Fibroblast of lung (primary cell): Measurements from ENCODE around the gene CHCHD10. TPM values are rescaled to one million over a fixed set of nuclear protein-coding genes. Genes with fewer than 3 reads are reported as not detected.

Experiments used
- DNase-seq, 2 donors: peaks; one replicate each; pipeline versions ENCODE4 v3.0.0 to v3.0.0-alpha.2; 2010; ENCODE audit warnings: low read depth in 2 of 2
- H2AFZ ChIP-seq: 2 replicates; pipeline ENCODE4 v1.5.1; 2012; ENCODE audit warnings: low read length, control low read depth, inconsistent platforms
- H3K27ac ChIP-seq: 2 replicates; pipeline ENCODE4 v1.5.1; 2011; ENCODE audit warnings: low read length, control low read depth; ENCODE audit not compliant: insufficient read depth
- H3K27me3 ChIP-seq: 2 replicates; pipeline ENCODE4 v1.5.1; 2011; ENCODE audit warnings: mild to moderate bottlenecking, low read length; ENCODE audit not compliant: control insufficient read depth, insufficient read depth
- H3K36me3 ChIP-seq: 2 replicates; pipeline ENCODE4 v1.5.1; 2011; ENCODE audit warnings: low read length; ENCODE audit not compliant: control insufficient read depth, insufficient read depth
- H3K4me1 ChIP-seq: 2 replicates; pipeline ENCODE4 v1.5.1; 2011; ENCODE audit warnings: low read length; ENCODE audit not compliant: control insufficient read depth, insufficient read depth; ENCODE audit errors: extremely low read depth
- H3K4me2 ChIP-seq: 2 replicates; pipeline ENCODE4 v1.5.1; 2011; ENCODE audit warnings: low read length, control low read depth; ENCODE audit not compliant: insufficient read depth; ENCODE audit errors: extremely low read depth
- H3K4me3 ChIP-seq, 4 experiments: fragments of 200-600 bp in 1 of 4; sonication (generic) in 1 of 4; replicated peaks in 1 of 4; 2 replicates each; pipeline ENCODE4 v1.5.1; 2011 to 2016; ENCODE audit warnings: low read length in 4 of 4, low read depth in 3 of 4, mild to moderate bottlenecking in 3 of 4, control low read depth in 2 of 4, inconsistent platforms in 1 of 4, mixed read lengths in 1 of 4; ENCODE audit not compliant: insufficient read depth in 1 of 4; ENCODE audit errors: control extremely low read depth in 1 of 4
- H3K79me2 ChIP-seq: 2 replicates; pipeline ENCODE4 v1.5.1; 2012; ENCODE audit warnings: mild to moderate bottlenecking, low read length, inconsistent platforms; ENCODE audit not compliant: control insufficient read depth, insufficient read depth
- H3K9ac ChIP-seq: 2 replicates; pipeline ENCODE4 v1.5.1; 2011; ENCODE audit warnings: mild to moderate bottlenecking, low read length, control low read depth; ENCODE audit not compliant: insufficient read depth
- H3K9me3 ChIP-seq: 2 replicates; pipeline ENCODE4 v1.5.1; 2012; ENCODE audit warnings: low read depth, low read length; ENCODE audit not compliant: control insufficient read depth, insufficient read depth
- H4K20me1 ChIP-seq: 2 replicates; pipeline ENCODE4 v1.5.1; 2011; ENCODE audit warnings: low read length; ENCODE audit not compliant: control insufficient read depth, insufficient read depth; ENCODE audit errors: extremely low read depth
- EZH2 ChIP-seq: IDR thresholded peaks from 2 replicates; pipeline ENCODE4 v1.5.1; 2012; ENCODE audit warnings: low read length, control low read depth, mild to moderate bottlenecking; ENCODE audit errors: missing control alignments
- polyA plus RNA-seq, 2 donors: library from polyadenylated mRNA; depleted of rRNA in 1 of 2; stranded (reverse) in 1 of 2; unstranded in 1 of 2; fragments of >200 nt; gene quantifications; 2 replicates each; pipeline ENCODE4 v1.2.1, GENCODE V29; 2011 to 2012; ENCODE audit warnings: missing spikeins in 1 of 2
- total RNA-seq: library from RNA; depleted of rRNA; stranded (reverse); fragments of >200 nt; gene quantifications from 2 replicates; pipeline ENCODE4 v1.2.1, GENCODE V29; 2014
- TF ChIP-seq, protein P1 (sequence below), 2 donors: IDR thresholded peaks in 1 of 2; conservative IDR thresholded peaks in 1 of 2; 1 replicate in 1 of 2; 2 replicates in 1 of 2; pipeline ENCODE4 v1.5.1; 2011 to 2012; ENCODE audit warnings: low read length in 2 of 2, control low read depth in 1 of 2, inconsistent platforms in 1 of 2, low read depth in 1 of 2, mild to moderate bottlenecking in 1 of 2

CHCHD10 gene
- total and polyA plus RNA-seq, 2 donors (not counting 1 experiment from before 2014, with no cell fraction given), result 5.4 to 11.4 TPM

DNA sequence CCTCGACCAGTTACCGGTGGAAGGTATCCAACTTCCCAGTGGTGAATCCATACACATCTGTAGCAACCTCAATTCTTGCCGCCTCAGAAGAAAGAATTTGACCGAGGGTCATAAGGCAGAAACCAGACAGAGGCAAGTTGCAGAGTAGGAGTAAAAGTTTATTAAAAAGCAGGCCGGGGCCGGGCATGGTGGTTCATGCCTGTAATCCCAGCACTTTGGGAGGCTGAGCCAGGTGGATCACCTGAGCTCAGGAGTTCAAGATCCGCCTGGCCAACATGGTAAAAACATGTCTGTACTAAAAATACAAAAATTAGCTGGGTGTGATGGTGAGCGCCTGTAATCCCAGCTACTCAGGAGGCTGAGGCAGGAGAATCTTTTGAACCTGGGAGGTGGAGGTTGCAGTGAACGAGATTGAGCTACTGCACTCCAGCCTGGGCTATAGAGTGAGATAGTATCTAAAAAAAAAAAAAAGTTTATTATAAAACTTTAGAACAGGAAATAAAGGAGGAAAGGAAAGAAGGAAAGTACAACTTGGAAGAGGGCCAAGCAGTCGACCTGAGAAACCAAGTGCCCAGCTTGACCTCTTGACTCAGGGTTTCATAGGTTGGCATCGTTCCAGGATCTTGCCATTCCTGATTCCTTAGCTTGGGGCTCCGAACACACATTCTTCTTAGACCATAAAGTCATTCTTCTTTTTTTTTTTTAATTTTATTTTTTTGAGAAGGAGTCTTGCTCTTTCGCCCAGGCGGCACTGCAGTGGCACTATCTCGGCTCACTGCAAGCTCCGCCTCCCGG is 49.2 kb downstream of the CHCHD10 start:
- Histone ChIP-seq H3K4me1 (no peaks in the 10 kb centered on the region), H3K36me3 (no peaks in the 10 kb centered on the region)

DNA sequence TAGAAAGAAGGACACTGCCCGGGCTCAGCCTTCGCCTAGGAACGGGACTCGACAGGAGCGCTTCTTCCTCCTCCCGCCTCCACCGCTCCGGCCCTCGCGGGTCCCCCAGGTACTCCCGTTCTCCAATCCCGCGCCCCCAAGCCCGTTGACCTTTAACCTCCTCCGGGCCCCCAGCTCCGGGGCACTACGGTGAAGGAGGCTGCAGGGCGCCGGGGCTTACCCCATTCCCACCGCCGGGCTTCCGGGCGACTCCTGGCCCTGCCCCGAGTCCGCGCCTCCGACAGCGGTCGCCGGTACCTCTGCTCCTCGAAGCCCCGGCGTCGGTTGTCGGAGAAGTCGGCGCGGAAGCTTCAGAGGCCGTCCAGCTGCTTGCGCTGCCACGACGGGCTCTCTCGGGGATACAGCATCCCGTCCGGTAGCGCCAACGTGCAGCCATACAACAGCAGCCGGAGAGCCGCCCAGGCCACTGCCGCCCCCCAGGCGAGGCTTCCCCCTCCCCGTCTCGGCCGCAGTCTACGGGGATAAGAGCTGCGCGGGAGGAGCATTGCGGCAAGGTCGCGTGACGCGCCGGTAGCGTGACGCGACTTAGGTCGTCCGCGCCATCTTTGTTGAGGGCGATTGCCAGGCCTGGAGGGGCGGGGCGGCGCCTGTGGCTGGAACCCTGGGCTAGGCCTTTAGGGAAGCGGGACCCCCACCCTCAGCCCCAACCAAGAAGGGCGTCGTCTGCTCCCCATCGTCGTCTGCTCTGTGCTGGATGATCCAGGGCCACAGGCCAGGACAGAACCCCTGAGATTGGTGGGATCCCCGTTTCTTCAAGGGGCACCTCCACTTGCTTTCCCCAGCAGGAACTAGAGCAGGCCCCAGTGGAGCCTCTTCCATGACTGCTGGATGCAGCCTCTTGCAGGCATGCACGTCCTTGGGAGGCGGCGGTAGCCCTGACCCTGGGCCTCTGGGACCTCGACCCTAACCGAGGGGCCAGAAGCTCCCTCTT is 50.7 kb downstream of the CHCHD10 start:
- Histone ChIP-seq H3K27ac (peak overlapping the region; percentile 66), H3K27me3 (no peaks in the 10 kb centered on the region), H3K9me3 (no peaks in the 10 kb centered on the region), H3K79me2 (peaks cover 4% of the 10 kb centered on the region), H4K20me1 (no peaks in the 10 kb centered on the region), H3K36me3 (no peaks in the 10 kb centered on the region), H2AFZ (peak overlapping the region; percentile 92), H3K4me1 (no peaks in the 10 kb centered on the region), H3K4me3 (peak overlapping the region; percentile 73 to 86 (median 79)), H3K9ac (peak overlapping the region; percentile 79), H3K4me2 (peak overlapping the region; percentile 66)
- no peak for TF ChIP-seq EZH2
- TF ChIP-seq, protein P1, sequence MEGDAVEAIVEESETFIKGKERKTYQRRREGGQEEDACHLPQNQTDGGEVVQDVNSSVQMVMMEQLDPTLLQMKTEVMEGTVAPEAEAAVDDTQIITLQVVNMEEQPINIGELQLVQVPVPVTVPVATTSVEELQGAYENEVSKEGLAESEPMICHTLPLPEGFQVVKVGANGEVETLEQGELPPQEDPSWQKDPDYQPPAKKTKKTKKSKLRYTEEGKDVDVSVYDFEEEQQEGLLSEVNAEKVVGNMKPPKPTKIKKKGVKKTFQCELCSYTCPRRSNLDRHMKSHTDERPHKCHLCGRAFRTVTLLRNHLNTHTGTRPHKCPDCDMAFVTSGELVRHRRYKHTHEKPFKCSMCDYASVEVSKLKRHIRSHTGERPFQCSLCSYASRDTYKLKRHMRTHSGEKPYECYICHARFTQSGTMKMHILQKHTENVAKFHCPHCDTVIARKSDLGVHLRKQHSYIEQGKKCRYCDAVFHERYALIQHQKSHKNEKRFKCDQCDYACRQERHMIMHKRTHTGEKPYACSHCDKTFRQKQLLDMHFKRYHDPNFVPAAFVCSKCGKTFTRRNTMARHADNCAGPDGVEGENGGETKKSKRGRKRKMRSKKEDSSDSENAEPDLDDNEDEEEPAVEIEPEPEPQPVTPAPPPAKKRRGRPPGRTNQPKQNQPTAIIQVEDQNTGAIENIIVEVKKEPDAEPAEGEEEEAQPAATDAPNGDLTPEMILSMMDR (conservative IDR thresholded peaks at IDR 0.05 in 1 of 2, IDR thresholded peaks at IDR 0.05 in 1 of 2; ENCODE audit: low read depth in 1 of 2, low read length in 2 of 2), result no peak
- peak; percentile 86 to 89 for DNase-seq

More for the DNA sequence above, 49.2 kb downstream of the CHCHD10 start:
- no peak for DNase-seq
- Histone ChIP-seq H3K79me2 (peaks cover 4% of the 10 kb centered on the region), H3K9me3 (no peaks in the 10 kb centered on the region), H3K27me3 (no peaks in the 10 kb centered on the region), H3K27ac (no peak overlapping the region), H2AFZ (no peak overlapping the region), H4K20me1 (no peaks in the 10 kb centered on the region), H3K4me2 (no peak overlapping the region), H3K9ac (no peak overlapping the region), H3K4me3 (no peak overlapping the region)
- TF ChIP-seq, protein P1 (conservative IDR thresholded peaks at IDR 0.05 in 1 of 2, IDR thresholded peaks at IDR 0.05 in 1 of 2; ENCODE audit: low read depth in 1 of 2, low read length in 2 of 2), result no peak
- no peak for TF ChIP-seq EZH2

Other genes starting within 250 kb of the CHCHD10 start
- gene IGLL1, start 187.7 kb downstream of the CHCHD10 start, total RNA-seq, result not detected in 2 replicates
- not detected in 2 replicates for gene IGLL1, start 187.7 kb downstream of the CHCHD10 start, polyA plus RNA-seq
- gene DRICH1, start 135.7 kb downstream of the CHCHD10 start, total RNA-seq, result 0.26 TPM in 1 of 2 replicates, not detected in the other
- not detected in 2 replicates for gene DRICH1, start 135.7 kb downstream of the CHCHD10 start, polyA plus RNA-seq
- not detected in 2 replicates for gene RGL4, start 77.0 kb downstream of the CHCHD10 start, total RNA-seq
- not detected in 2 replicates for gene RGL4, start 77.0 kb downstream of the CHCHD10 start, polyA plus RNA-seq
- gene ZNF70, start 16.9 kb downstream of the CHCHD10 start, total RNA-seq, result 2.8 and 3.1 TPM in 2 replicates
- 1.0 and 1.2 TPM in 2 replicates for gene ZNF70, start 16.9 kb downstream of the CHCHD10 start, polyA plus RNA-seq
- gene VPREB3, start 13.5 kb downstream of the CHCHD10 start, total RNA-seq, result not detected in 2 replicates
- not detected in 2 replicates for gene VPREB3, start 13.5 kb downstream of the CHCHD10 start, polyA plus RNA-seq
- 2.5 and 3.9 TPM in 2 replicates for gene C22orf15, start 5.0 kb downstream of the CHCHD10 start, total RNA-seq
- gene C22orf15, start 5.0 kb downstream of the CHCHD10 start, polyA plus RNA-seq, result 0.71 and 1.4 TPM in 2 replicates
- gene MMP11, start 4.9 kb upstream of the CHCHD10 start, total RNA-seq, result 8.8 and 11.3 TPM in 2 replicates
- 4.5 and 8.3 TPM in 2 replicates for gene MMP11, start 4.9 kb upstream of the CHCHD10 start, polyA plus RNA-seq
- 19.0 and 20.5 TPM in 2 replicates for gene SMARCB1, start 19.0 kb upstream of the CHCHD10 start, total RNA-seq
- gene SMARCB1, start 19.0 kb upstream of the CHCHD10 start, polyA plus RNA-seq, result 86.4 and 126 TPM in 2 replicates
- under 0.01 and 0.50 TPM in 2 replicates for gene DERL3, start 71.0 kb upstream of the CHCHD10 start, total RNA-seq
- 0.42 and 0.55 TPM in 2 replicates for gene DERL3, start 71.0 kb upstream of the CHCHD10 start, polyA plus RNA-seq
- gene SLC2A11, start 89.9 kb upstream of the CHCHD10 start, total RNA-seq, result 8.7 and 14.9 TPM in 2 replicates
- gene SLC2A11, start 89.9 kb upstream of the CHCHD10 start, polyA plus RNA-seq, result 3.9 and 5.8 TPM in 2 replicates
- 168 and 283 TPM in 2 replicates for gene MIF, start 126.4 kb upstream of the CHCHD10 start, total RNA-seq
- gene MIF, start 126.4 kb upstream of the CHCHD10 start, polyA plus RNA-seq, result 75.0 and 97.3 TPM in 2 replicates
- 0.26 and 9.9 TPM in 2 replicates for gene GSTT2B, start 193.2 kb upstream of the CHCHD10 start, total RNA-seq
- 21.0 and 38.1 TPM in 2 replicates for gene GSTT2B, start 193.2 kb upstream of the CHCHD10 start, polyA plus RNA-seq
- gene DDTL, start 198.9 kb upstream of the CHCHD10 start, total RNA-seq, result 2.1 and 4.1 TPM in 2 replicates
- gene DDTL, start 198.9 kb upstream of the CHCHD10 start, polyA plus RNA-seq, result 0.36 and 0.51 TPM in 2 replicates
- gene DDT, start 206.5 kb upstream of the CHCHD10 start, total RNA-seq, result 72.4 and 111 TPM in 2 replicates
- 79.5 and 79.8 TPM in 2 replicates for gene DDT, start 206.5 kb upstream of the CHCHD10 start, polyA plus RNA-seq
- gene GSTT2, start 212.2 kb upstream of the CHCHD10 start, total RNA-seq, result 0.33 TPM in 1 of 2 replicates, not detected in the other
- 1.9 and 2.4 TPM in 2 replicates for gene GSTT2, start 212.2 kb upstream of the CHCHD10 start, polyA plus RNA-seq
- not detected in 2 replicates for gene GSTT4, start 237.5 kb upstream of the CHCHD10 start, total RNA-seq
- not detected in 2 replicates for gene GSTT4, start 237.5 kb upstream of the CHCHD10 start, polyA plus RNA-seq
- gene CABIN1, start 243.3 kb upstream of the CHCHD10 start, total RNA-seq, result 29.3 and 47.1 TPM in 2 replicates
- 4.7 and 5.7 TPM in 2 replicates for gene CABIN1, start 243.3 kb upstream of the CHCHD10 start, polyA plus RNA-seq